Panc1 (cell line): ENCODE data around the gene PLCD3. TPM values are rescaled to one million over a fixed set of nuclear protein-coding genes. Genes with fewer than 3 reads are reported as not detected.

Experiments used
- ATAC-seq: fragments of 200-7000 bp; cut with Tn5 transposase; 2 replicates; pipeline ENCODE4 v1.9.1; 2020; ENCODE audit warnings: mild to moderate bottlenecking, moderate library complexity
- BruUV-seq: library from RNA; stranded (reverse); fragments of 400-500 nt; replicated peaks from 2 replicates; lab custom pipeline; 2021; lab: Mats Ljungman, UMichigan
- CTCF ChIA-PET: fragments of 300-600 bp; sonication (Branson Sonifier 250); formaldehyde crosslinking; loops from one replicate; lab custom pipeline; 2022; ENCODE audit warnings: antibody characterized with exemption; lab: Charles Lee
- POLR2A ChIA-PET: fragments of 300-600 bp; sonication (Branson Sonifier 250); formaldehyde crosslinking; loops from one replicate; lab custom pipeline; 2022; ENCODE audit warnings: antibody characterized with exemption; lab: Charles Lee
- DNase-seq: peaks from one replicate; pipeline ENCODE4 v3.0.0-alpha.2; 2010; ENCODE audit warnings: low read depth, low spot score
- H3K27ac ChIP-seq: 2 replicates; pipeline ENCODE4 v1.5.1; 2011; ENCODE audit warnings: mild to moderate bottlenecking, low read length, inconsistent platforms
- H3K27me3 ChIP-seq: fragments of 200-500 bp; sonication (Bioruptor generic); 2 replicates; pipeline ENCODE4 v1.6.0; 2014; ENCODE audit warnings: low read length, inconsistent platforms; ENCODE audit not compliant: control insufficient read depth, insufficient read depth
- H3K36me3 ChIP-seq: fragments of 200-500 bp; sonication (Bioruptor generic); 2 replicates; pipeline ENCODE4 v1.5.1; 2014; ENCODE audit warnings: inconsistent platforms, mild to moderate bottlenecking, low read length, moderate library complexity; ENCODE audit not compliant: control insufficient read depth, insufficient read depth
- H3K4me1 ChIP-seq: 2 replicates; pipeline ENCODE4 v1.5.1; 2011; ENCODE audit warnings: inconsistent platforms, mild to moderate bottlenecking, low read length, moderate library complexity; ENCODE audit not compliant: control insufficient read depth, insufficient read depth
- H3K4me3 ChIP-seq, 2 experiments: 2 replicates each; pipeline ENCODE4 v1.5.1; 2011 to 2012; ENCODE audit warnings: low read depth in 2 of 2, low read length in 2 of 2, mild to moderate bottlenecking in 2 of 2, inconsistent platforms in 1 of 2, moderate library complexity in 1 of 2
- H3K9me3 ChIP-seq: fragments of 200-500 bp; sonication (Bioruptor generic); 2 replicates; pipeline ENCODE4 v1.5.1; 2014; ENCODE audit warnings: low read depth, mild to moderate bottlenecking, inconsistent platforms, low read length, moderate library complexity; ENCODE audit not compliant: control insufficient read depth, insufficient read depth
- CTCF ChIP-seq: fragments of 450-650 bp; IDR thresholded peaks from 2 replicates; pipeline ENCODE4 v1.5.1; 2017; ENCODE audit warnings: mild to moderate bottlenecking
- POLR2AphosphoS5 ChIP-seq: IDR thresholded peaks from 2 replicates; pipeline ENCODE4 v1.6.1; 2012; ENCODE audit warnings: mild to moderate bottlenecking, low read depth, low read length, moderate library complexity
- SIN3A ChIP-seq: IDR thresholded peaks from 2 replicates; pipeline ENCODE4 v1.6.1; 2012; ENCODE audit warnings: low read depth, mild to moderate bottlenecking, low read length, moderate library complexity, borderline replicate concordance; ENCODE audit not compliant: insufficient read depth
- TCF7L2 ChIP-seq: IDR thresholded peaks from 2 replicates; pipeline ENCODE4 v1.6.1; 2011; ENCODE audit warnings: mild to moderate bottlenecking, low read depth, low read length, inconsistent platforms
- in situ Hi-C: cut with HindIII; loops from 2 replicates; pipeline ENCODE4 v1.10.0; 2016; ENCODE audit warnings: low sequenced_read_pairs, low pct_unique_long_range_greater_than_20kb
- intact Hi-C: fragments of 100-400 bp; cut with micrococcal nuclease; formaldehyde crosslinking; loops from one replicate; pipeline ENCODE4 v1.10.0; 2022; ENCODE audit not compliant: unreplicated experiment
- total RNA-seq: library from RNA; stranded (reverse); gene quantifications from one replicate; pipeline ENCODE4 v1.2.1, GENCODE V29; 2021; ENCODE audit not compliant: unreplicated experiment
- TF ChIP-seq, protein P1 (sequence below), 2 experiments: IDR thresholded peaks; 2 replicates each; pipeline ENCODE4 v1.6.1; 2011 to 2012; ENCODE audit warnings: low read depth in 2 of 2, control low read depth in 1 of 2, low read length in 1 of 2, mild to moderate bottlenecking in 1 of 2, moderate library complexity in 1 of 2; ENCODE audit not compliant: insufficient read depth in 1 of 2

The PLCD3 gene
- total RNA-seq, 1 experiment from 2014 or later, result 125 TPM

- no peak overlapping the region for H3K4me3 ChIP-seq
- in situ Hi-C loops (no loop called here), intact Hi-C loops (no loop called here)
- CTCF ChIA-PET, result no interaction called here
- H3K4me1 ChIP-seq, result peaks cover 17% of the 10 kb centered on the region
- BruUV-seq, result no TSS peak
- H3K27me3 ChIP-seq, result no peaks in the 10 kb centered on the region
- DNase-seq (no peak), ATAC-seq (no peak)
- no peaks in the 10 kb centered on the region for H3K9me3 ChIP-seq
- no peak overlapping the region for H3K27ac ChIP-seq
- TF ChIP-seq POLR2AphosphoS5 (no peak), CTCF (no peak), TCF7L2 (no peak), SIN3A (no peak)
- TF ChIP-seq, protein P1, sequence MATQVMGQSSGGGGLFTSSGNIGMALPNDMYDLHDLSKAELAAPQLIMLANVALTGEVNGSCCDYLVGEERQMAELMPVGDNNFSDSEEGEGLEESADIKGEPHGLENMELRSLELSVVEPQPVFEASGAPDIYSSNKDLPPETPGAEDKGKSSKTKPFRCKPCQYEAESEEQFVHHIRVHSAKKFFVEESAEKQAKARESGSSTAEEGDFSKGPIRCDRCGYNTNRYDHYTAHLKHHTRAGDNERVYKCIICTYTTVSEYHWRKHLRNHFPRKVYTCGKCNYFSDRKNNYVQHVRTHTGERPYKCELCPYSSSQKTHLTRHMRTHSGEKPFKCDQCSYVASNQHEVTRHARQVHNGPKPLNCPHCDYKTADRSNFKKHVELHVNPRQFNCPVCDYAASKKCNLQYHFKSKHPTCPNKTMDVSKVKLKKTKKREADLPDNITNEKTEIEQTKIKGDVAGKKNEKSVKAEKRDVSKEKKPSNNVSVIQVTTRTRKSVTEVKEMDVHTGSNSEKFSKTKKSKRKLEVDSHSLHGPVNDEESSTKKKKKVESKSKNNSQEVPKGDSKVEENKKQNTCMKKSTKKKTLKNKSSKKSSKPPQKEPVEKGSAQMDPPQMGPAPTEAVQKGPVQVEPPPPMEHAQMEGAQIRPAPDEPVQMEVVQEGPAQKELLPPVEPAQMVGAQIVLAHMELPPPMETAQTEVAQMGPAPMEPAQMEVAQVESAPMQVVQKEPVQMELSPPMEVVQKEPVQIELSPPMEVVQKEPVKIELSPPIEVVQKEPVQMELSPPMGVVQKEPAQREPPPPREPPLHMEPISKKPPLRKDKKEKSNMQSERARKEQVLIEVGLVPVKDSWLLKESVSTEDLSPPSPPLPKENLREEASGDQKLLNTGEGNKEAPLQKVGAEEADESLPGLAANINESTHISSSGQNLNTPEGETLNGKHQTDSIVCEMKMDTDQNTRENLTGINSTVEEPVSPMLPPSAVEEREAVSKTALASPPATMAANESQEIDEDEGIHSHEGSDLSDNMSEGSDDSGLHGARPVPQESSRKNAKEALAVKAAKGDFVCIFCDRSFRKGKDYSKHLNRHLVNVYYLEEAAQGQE (IDR thresholded peaks at IDR 0.05; ENCODE audit: insufficient read depth in 1 of 2, low read depth in 2 of 2, low read length in 1 of 2), result no peak
- H3K36me3 ChIP-seq, result no peaks in the 10 kb centered on the region
- POLR2A ChIA-PET, result no interaction called here
These were observed 13.6 kb downstream of the PLCD3 start for GRCh38 chr17:45118691-45119090.

GRCh38 chr17:45117848-45118646 lies 14.3 kb downstream of the PLCD3 start:
- H3K9me3 ChIP-seq, result no peaks in the 10 kb centered on the region
- no peak overlapping the region for H3K4me3 ChIP-seq
- DNase-seq (no peak), ATAC-seq (no peak)
- H3K27ac ChIP-seq, result no peak overlapping the region
- no TSS peak for BruUV-seq
- POLR2A ChIA-PET, result no interaction called here
- TF ChIP-seq CTCF, result no peak
- no peak for TF ChIP-seq SIN3A
- no peak for TF ChIP-seq TCF7L2
- TF ChIP-seq, protein P1 (IDR thresholded peaks at IDR 0.05; ENCODE audit: insufficient read depth in 1 of 2, low read depth in 2 of 2, low read length in 1 of 2), result no peak
- no peak for TF ChIP-seq POLR2AphosphoS5
- intact Hi-C loops (no loop called here), in situ Hi-C loops (no loop called here)
- no peaks in the 10 kb centered on the region for H3K27me3 ChIP-seq
- no peaks in the 10 kb centered on the region for H3K36me3 ChIP-seq
- CTCF ChIA-PET, result interaction anchor here (0.5 kb wide), 1 partner anchor 79 kb away, joined by 3 read pairs; no protein-coding TSS in a partner anchor
- H3K4me1 ChIP-seq, result peaks cover 11% of the 10 kb centered on the region
